Pancreas (tissue), 10 donors: ENCODE data around the gene HDAC4. TPM values are rescaled to one million over a fixed set of nuclear protein-coding genes. Genes with fewer than 3 reads are reported as not detected.

ENCODE experiments used
- ATAC-seq, 4 donors: fragments of 200-7000 bp; cut with Tn5 transposase; one replicate each; pipeline versions ENCODE4 v1.8.0 to v1.9.1; 2020; ENCODE audit warnings: mild to moderate bottlenecking in 4 of 4, moderate library complexity in 4 of 4
- DNase-seq, 6 donors: peaks; one replicate each; pipeline ENCODE4 v3.0.0-alpha.2; 2020
- FAIRE-seq: peaks from 2 replicates; lab custom pipeline; 2012; peaks lifted over from hg19 to GRCh38; lab: Jason Lieb, UNC
- H3K27ac ChIP-seq, 4 donors: fragments of 200-600 bp; sonication (generic); 1 replicate in 3 of 4; 2 replicates in 1 of 4; pipeline versions ENCODE4 v1.5.0 to v1.8.0; 2020
- H3K27me3 ChIP-seq, 4 donors: fragments of 200-600 bp; one replicate each; pipeline ENCODE4 v1.8.0; 2021
- H3K36me3 ChIP-seq, 3 donors: fragments of 200-600 bp; sonication (generic) in 1 of 3; one replicate each; pipeline versions ENCODE4 v1.5.0 to v1.8.0; 2020 to 2021
- H3K4me1 ChIP-seq, 3 donors: fragments of 200-600 bp; one replicate each; pipeline ENCODE4 v1.8.0; 2021
- H3K4me3 ChIP-seq, 4 donors: fragments of 200-600 bp; sonication (generic) in 2 of 4; one replicate each; pipeline versions ENCODE4 v1.5.0 to v1.8.0; 2020 to 2021
- H3K9me3 ChIP-seq, 4 donors: fragments of 200-600 bp; one replicate each; pipeline ENCODE4 v1.8.0; 2021
- CTCF ChIP-seq, 4 donors: fragments of 200-600 bp; sonication (generic) in 3 of 4; IDR thresholded peaks; one replicate each; pipeline versions ENCODE4 v1.5.0 to v1.8.0; 2021; ENCODE audit warnings: antibody characterized with exemption in 4 of 4
- WGBS, 2 donors: extraction: QIAGEN DNeasy Blood & Tissue Kit; methylation state at CpG; one replicate each; pipeline ENCODE4 v1.1.7; 2013; 5-methylcytosine and 5-hydroxymethylcytosine counted together
- intact Hi-C, 3 donors: fragments of 100-400 bp; cut with DNase I; formaldehyde crosslinking; loops; one replicate each; pipeline versions ENCODE4 v1.11.1 to v1.14.2; 2022
- polyA plus RNA-seq, 2 donors: library from polyadenylated mRNA; stranded (reverse); fragments of 200-250 nt; gene quantifications; one replicate each; pipeline ENCODE4 v1.2.3, GENCODE V29; 2013
- total RNA-seq, 6 donors: library from RNA; stranded (reverse); fragmentation: NEBNext Ultra II Directional in 4 of 6; extraction: Animal tissue kit (Norgen Biotek cat#: 25700) in 4 of 6; gene quantifications; one replicate each; pipeline versions ENCODE4 v1.2.1 to v1.2.4, GENCODE V29; 2021 to 2023
- donor health status: healthy with polysubstance abuse.
- donor health status: DM: no; HTN: no; CAD: no; lungs with moderate emphysema.
- donor health status: DM: no; HTN: no; CAD: no.
- donor health status: control.
- donor health status: control.
- donor health status: Bipolar disorder and iron deficiency.
- donor health status: DM: yes; HTN: yes; CAD: no.
- donor health status: DM: no; HTN: no; CAD: no.
- donor health status: DM: no; HTN: no; CAD: no.
- donor health status: DM: yes; HTN: yes; CAD: no.

HDAC4 gene
- total and polyA plus RNA-seq, 8 donors, result 8.2 to 31.8 (median 16.6) TPM

- intact Hi-C loops, result no loop called here
- ATAC-seq (no peak), DNase-seq (peak in 1 of 6 donors; percentile 43), FAIRE-seq (no peak)
- Histone ChIP-seq H3K27me3 (no peaks in the 10 kb centered on the region), H3K4me1 (no peaks in the 10 kb centered on the region), H3K27ac (no peak overlapping the region), H3K4me3 (no peak overlapping the region), H3K36me3 (peaks cover 4 to 20% (median 4%) of the 10 kb centered on the region in 3 donors), H3K9me3 (no peaks in the 10 kb centered on the region)
- no peak for TF ChIP-seq CTCF (IDR thresholded peaks at IDR 0.05)
- WGBS, 2 donors, result 94% methylated on average over 27 of the region's 27 CpGs
Observed at GRCh38 chr2:239125726-239126675, 274.8 kb downstream of the HDAC4 start.

- Histone ChIP-seq H3K9me3 (no peaks in the 10 kb centered on the region), H3K4me1 (no peaks in the 10 kb centered on the region), H3K27me3 (no peaks in the 10 kb centered on the region), H3K4me3 (no peak overlapping the region), H3K36me3 (peaks cover 4 to 20% (median 4%) of the 10 kb centered on the region in 3 donors), H3K27ac (no peak overlapping the region)
- FAIRE-seq (no peak), ATAC-seq (no peak), DNase-seq (peak in 2 of 6 donors; percentile 5 to 33)
- 92 to 93% methylated on average over 48 of the region's 48 CpGs for WGBS, 2 donors
- intact Hi-C loops, result no loop called here
- TF ChIP-seq CTCF (IDR thresholded peaks at IDR 0.05), result no peak
Observed at GRCh38 chr2:239124152-239124899, 276.5 kb downstream of the HDAC4 start.

- no peak for TF ChIP-seq CTCF (IDR thresholded peaks at IDR 0.05)
- WGBS, 2 donors, result 83 to 84% methylated on average over 20 of the region's 20 CpGs
- Histone ChIP-seq H3K27ac (no peak overlapping the region), H3K27me3 (no peaks in the 10 kb centered on the region), H3K4me3 (no peak overlapping the region), H3K36me3 (peaks cover 4 to 20% (median 4%) of the 10 kb centered on the region in 3 donors), H3K9me3 (no peaks in the 10 kb centered on the region), H3K4me1 (no peaks in the 10 kb centered on the region)
- FAIRE-seq (no peak), DNase-seq (peak in 1 of 6 donors; percentile 31), ATAC-seq (no peak)
- intact Hi-C loops, result no loop called here
Observed at GRCh38 chr2:239122421-239123110, 278.3 kb downstream of the HDAC4 start.

- DNase-seq, result peak in 1 of 6 donors; percentile 27
- Histone ChIP-seq H3K4me1 (no peaks in the 10 kb centered on the region), H3K9me3 (no peaks in the 10 kb centered on the region), H3K27ac (no peak overlapping the region), H3K27me3 (no peaks in the 10 kb centered on the region), H3K4me3 (no peak overlapping the region), H3K36me3 (peaks cover 2 to 18% (median 4%) of the 10 kb centered on the region in 3 donors)
- 91 to 92% methylated on average over 16 of the region's 16 CpGs for whole genome bisulfite sequencing, 2 donors
- no peak for TF ChIP-seq CTCF (IDR thresholded peaks at IDR 0.05)
- no peak for ATAC-seq
- no peak for FAIRE-seq
- intact Hi-C loops, result no loop called here
Observed at GRCh38 chr2:239121600-239122012, 279.2 kb downstream of the HDAC4 start.
